PC-3 (cell line): Measurements from ENCODE around the gene WDR41.

ENCODE experiments used
- CTCF ChIP-seq: fragments of 300-600 bp; sonication (generic); conservative IDR thresholded peaks from 2 replicates; pipeline ENCODE4 v1.5.1; 2017; ENCODE audit warnings: antibody characterized with exemption, low read depth, mild to moderate bottlenecking, low read length
- EZH2phosphoT487 ChIP-seq: fragments of 300-600 bp; sonication (generic); IDR thresholded peaks from 2 replicates; pipeline ENCODE4 v1.6.1; 2018; ENCODE audit warnings: mild to moderate bottlenecking, antibody characterized with exemption, low read length, borderline replicate concordance

GRCh38 chr5:77424921-77425320 lies 67.2 kb downstream of the WDR41 start:
- TF ChIP-seq EZH2phosphoT487 (no peak), CTCF (no peak)
